Epidermal melanocyte (primary cell): ENCODE results near the gene RIN1.
"Not testable (repeated sequence)": the region's sequence is repeated elsewhere in the genome, so short reads cannot be mapped to it uniquely, and the experiment has no call there.

ENCODE experiments used
- DNase-seq: peaks from one replicate; pipeline ENCODE4 v3.0.0; 2011; ENCODE audit warnings: low spot score; ENCODE audit not compliant: insufficient read length

The RIN1 gene

GRCh38 chr11:66360406-66361073 lies 24.3 kb upstream of the RIN1 start:
- no peak for DNase-seq

GRCh38 chr11:66359662-66360087 lies 23.4 kb upstream of the RIN1 start:
- peak; percentile 12 for DNase-seq

GRCh38 chr11:66350560-66351235 lies 14.5 kb upstream of the RIN1 start:
- DNase-seq = not testable (repeated sequence)

- DNase-seq = no peak
Measured at GRCh38 chr11:66349084-66349386, 12.8 kb upstream of the RIN1 start.

- peak; percentile 71 for DNase-seq
Measured at GRCh38 chr11:66347425-66348276, 11.4 kb upstream of the RIN1 start, which contains the start of gene B4GAT1. Gene B4GAT1, minus strand, starts transcription at chr11:66347629. Its CDS starts 84 bp downstream, at chr11:66347545.

- DNase-seq = no peak
Measured at GRCh38 chr11:66346476-66347424, 10.5 kb upstream of the RIN1 start.

- no peak for DNase-seq
Measured at GRCh38 chr11:66345316-66345649, 9.0 kb upstream of the RIN1 start.

GRCh38 chr11:66344550-66345315 lies 8.5 kb upstream of the RIN1 start, which contains the start of gene BRMS1:
Gene BRMS1, minus strand, starts transcription at chr11:66345104. Its CDS starts 2,870 bp downstream, at chr11:66342234.
- DNase-seq = peak; percentile 98

GRCh38 chr11:66343176-66343575 lies 6.9 kb upstream of the RIN1 start:
- DNase-seq = no peak

GRCh38 chr11:66341502-66342126 lies 5.4 kb upstream of the RIN1 start:
- no peak for DNase-seq

- DNase-seq = no peak
Measured at GRCh38 chr11:66340596-66341501, 4.6 kb upstream of the RIN1 start.

- no peak for DNase-seq
Measured at GRCh38 chr11:66339686-66340483, 3.7 kb upstream of the RIN1 start.

- DNase-seq = no peak
Measured at GRCh38 chr11:66339162-66339675, 3.0 kb upstream of the RIN1 start.

- no peak for DNase-seq
Measured at GRCh38 chr11:66338276-66339161, 2.3 kb upstream of the RIN1 start.

- DNase-seq = no peak
Measured at GRCh38 chr11:66337103-66337899, 1.1 kb upstream of the RIN1 start.
